SKM-1 treated with dmso at 0.1 percent for 144 hours (cell line): ENCODE data around the gene STXBP5.

Source experiments
- DNase-seq: peaks from one replicate; lab custom pipeline; 2025; ENCODE audit not compliant: unreplicated experiment; lab: John Stamatoyannopoulos, UW

The STXBP5 gene

DNA sequence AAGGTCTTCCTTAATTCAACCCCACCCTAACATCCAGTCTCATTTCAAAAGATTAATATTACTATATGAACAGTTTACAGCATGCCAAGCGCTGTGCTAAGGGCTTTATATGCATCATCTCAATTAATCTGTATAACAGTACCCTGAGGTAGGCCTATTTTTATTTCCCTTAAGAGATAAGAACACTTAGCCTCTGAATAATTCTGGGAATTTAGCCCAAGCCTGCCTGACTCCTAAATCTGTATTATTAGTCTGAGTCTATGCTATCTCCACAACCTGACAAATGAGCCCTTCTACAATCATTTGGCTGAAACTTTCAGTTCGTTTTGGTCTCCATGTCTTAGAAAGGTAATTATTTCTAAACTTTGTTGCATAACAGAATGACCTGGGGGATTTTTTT lies 226.6 kb downstream of the STXBP5 start:
- DNase-seq = no peak

DNA sequence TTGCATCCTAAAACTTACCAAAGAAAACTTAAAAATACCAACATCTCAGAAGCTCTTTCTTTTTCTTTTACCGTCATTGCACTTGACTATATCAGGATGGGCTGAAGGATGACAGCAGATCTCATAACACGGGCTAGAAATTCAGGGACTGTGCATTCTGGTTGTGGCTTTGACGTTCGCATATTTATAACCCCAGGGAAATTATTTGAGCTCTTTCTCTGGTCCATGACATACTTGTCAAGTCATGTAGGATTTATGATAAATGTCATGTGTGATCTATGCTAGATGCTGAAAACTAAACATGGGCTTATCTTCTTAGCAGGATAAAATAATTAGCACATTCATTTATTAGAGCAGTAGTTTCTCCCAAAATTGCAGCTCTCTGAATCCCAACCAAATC lies 229.9 kb downstream of the STXBP5 start:
- no peak for DNase-seq

DNA sequence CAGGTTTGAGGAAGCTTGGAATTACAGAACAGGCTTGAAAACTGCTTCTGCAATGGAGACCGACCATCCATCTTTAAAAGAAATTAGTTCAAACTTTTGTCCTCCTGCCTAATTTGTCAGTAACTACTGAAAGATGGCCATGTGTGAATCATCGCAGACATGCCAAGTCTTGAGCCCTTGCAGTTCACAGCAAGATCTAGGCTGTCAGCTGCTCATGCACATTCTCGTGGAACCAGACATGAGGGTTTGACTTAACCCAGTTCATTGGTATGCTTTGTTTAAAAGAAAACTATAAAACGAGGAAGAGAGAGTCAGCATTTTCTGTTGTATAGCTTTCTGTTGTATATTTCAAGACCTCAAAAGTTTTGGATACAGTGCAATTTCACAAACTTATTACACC lies 230.3 kb downstream of the STXBP5 start:
- no peak for DNase-seq

DNA sequence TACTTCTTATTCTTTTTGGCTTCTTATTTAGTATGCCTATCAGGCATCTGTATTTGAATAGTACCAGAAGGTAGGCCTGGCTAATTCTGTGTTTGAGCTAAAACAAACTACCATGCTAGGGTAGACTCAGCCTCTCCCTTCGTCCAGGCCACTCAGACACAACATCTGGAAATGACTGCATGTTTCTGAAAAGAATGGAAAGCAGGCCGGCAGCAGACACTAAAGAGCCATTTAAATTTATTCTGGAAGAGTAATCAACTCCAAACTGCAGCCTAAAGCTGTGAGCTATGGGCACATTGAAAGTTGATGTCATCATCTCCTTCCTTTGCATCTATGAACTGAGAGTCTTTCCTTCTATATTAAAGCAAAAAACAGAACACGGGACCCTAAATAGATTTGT lies 233.4 kb downstream of the STXBP5 start:
- no peak for DNase-seq

DNA sequence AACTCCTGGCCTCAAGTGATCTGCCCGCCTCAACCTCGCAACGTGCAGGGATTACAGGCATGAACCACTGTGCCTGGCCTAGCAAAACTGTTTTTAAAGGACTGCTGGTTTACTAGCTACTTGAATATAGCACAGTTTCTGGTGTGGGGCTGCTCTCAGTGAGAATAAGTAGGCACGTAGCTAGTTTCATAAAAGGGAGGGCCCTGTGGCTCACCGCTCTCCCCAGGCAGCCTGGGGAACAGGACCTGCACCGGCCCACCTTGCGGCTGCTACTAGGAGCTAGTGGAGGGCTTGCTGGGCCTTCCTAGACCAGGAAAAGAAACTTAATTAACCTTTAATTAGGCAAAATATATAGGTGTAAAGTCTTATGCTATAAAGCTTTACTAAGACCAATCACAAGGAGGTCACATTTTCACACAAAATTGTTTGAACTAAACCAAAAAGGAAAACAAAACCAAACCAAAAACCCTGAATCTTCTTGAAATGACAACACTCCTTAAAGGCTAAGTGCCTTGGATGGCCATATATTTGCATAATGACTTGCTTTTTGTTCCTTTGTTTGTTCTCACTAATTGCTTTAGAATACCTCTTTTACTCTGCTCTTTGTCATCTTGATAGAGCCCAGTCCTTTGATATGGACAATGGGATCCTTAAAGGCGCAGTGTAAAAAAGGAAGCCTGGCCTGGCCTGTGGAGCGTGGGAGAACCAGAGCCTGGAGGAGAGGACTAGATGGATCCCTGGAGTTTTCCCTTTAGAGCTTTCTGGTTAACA lies 234.7 kb downstream of the STXBP5 start:
- no peak for DNase-seq
